ENCODE results near the gene AP4E1.
"Not testable (repeated sequence)": the region's sequence is repeated elsewhere in the genome, so short reads cannot be mapped to it uniquely, and the experiment has no call there.

The AP4E1 gene

GRCh38 chr15:50908209-50909009, at the start of gene AP4E1:
Gene AP4E1 (plus strand): TSS chr15:50908683. CDS start chr15:50908779, 96 bp downstream.
- Histone ChIP-seq H3K4me1 (ENCODE audit: insufficient read depth, low read length) (no peaks in the 10 kb centered on the region), H3K9me3 (ENCODE audit: control insufficient read depth, insufficient read depth, low read length) (no peaks in the 10 kb centered on the region), H3K9ac (ENCODE audit: low read depth, low read length) (peak within 1 kb of the TSS; percentile 70), H3K36me3 (ENCODE audit: insufficient read depth, low read length) (0 out of 2 replicates have a peak, but pooled peaks cover 4% of the 10 kb centered on the region)

DNA sequence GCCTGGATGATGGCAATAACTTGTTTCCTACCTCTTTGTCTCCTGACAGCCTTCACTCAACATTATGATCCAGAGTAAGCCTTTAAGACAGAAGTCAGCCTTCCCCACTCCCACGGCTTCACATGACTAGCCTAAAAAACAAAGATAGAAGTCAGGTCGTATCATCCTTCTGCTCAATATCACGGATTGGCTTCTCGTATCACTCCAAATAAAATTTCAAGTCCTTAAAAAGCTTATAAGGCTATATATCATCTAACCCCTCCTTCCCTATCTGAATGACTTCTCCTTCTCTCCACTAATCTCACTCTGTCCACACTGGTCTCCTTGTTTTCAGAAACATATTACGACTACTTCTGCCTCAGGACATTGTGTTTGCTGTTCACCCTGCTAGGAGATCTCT, 47.7 kb upstream of the AP4E1 start:
- H3K9me3 ChIP-seq (ENCODE audit: control insufficient read depth, insufficient read depth, low read length): no peaks in the 10 kb centered on the region

GRCh38 chr15:50862553-50862952, 45.9 kb upstream of the AP4E1 start:
- Histone ChIP-seq H3K36me3 (ENCODE audit: insufficient read depth, low read length) (no peaks in the 10 kb centered on the region), H3K4me1 (ENCODE audit: insufficient read depth, low read length) (no peaks in the 10 kb centered on the region), H3K9me3 (ENCODE audit: control insufficient read depth, insufficient read depth, low read length) (no peaks in the 10 kb centered on the region), H3K9ac (ENCODE audit: low read depth, low read length) (no peak overlapping the region)

More for the DNA sequence above, 47.7 kb upstream of the AP4E1 start:
- no peaks in the 10 kb centered on the region for H3K4me1 ChIP-seq (ENCODE audit: insufficient read depth, low read length)
- H3K36me3 ChIP-seq (ENCODE audit: insufficient read depth, low read length): no peaks in the 10 kb centered on the region
- no peak overlapping the region for H3K9ac ChIP-seq (ENCODE audit: low read depth, low read length)

DNA sequence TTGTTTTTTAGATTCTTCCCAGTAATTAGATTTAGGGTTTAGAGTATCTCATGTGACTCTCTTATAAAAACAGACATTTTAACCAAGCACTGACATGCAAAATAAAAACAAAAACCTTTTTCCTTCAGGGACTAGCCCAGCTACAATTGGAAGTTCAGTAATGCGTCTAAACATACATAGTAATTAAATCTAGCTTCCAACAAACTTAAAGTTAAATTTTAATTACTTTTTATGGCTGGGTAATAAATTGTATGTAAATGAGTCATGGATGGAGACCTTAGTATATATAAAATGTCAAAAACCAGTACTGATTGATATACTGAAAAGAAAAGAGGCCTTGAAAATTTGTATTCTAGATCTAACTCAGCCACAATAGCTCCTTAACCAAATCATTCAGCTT, 43.6 kb upstream of the AP4E1 start:
- Histone ChIP-seq H3K9ac (ENCODE audit: low read depth, low read length) (no peak overlapping the region), H3K9me3 (ENCODE audit: control insufficient read depth, insufficient read depth, low read length) (no peaks in the 10 kb centered on the region), H3K4me1 (ENCODE audit: insufficient read depth, low read length) (no peaks in the 10 kb centered on the region), H3K36me3 (ENCODE audit: insufficient read depth, low read length) (no peaks in the 10 kb centered on the region)

GRCh38 chr15:50865515-50866353, 42.7 kb upstream of the AP4E1 start:
- H3K9ac ChIP-seq (ENCODE audit: low read depth, low read length): no peak overlapping the region
- no peaks in the 10 kb centered on the region for H3K9me3 ChIP-seq (ENCODE audit: control insufficient read depth, insufficient read depth, low read length)
- no peaks in the 10 kb centered on the region for H3K4me1 ChIP-seq (ENCODE audit: insufficient read depth, low read length)
- no peaks in the 10 kb centered on the region for H3K36me3 ChIP-seq (ENCODE audit: insufficient read depth, low read length)

- Histone ChIP-seq H3K9ac (ENCODE audit: low read depth, low read length) (no peak overlapping the region), H3K36me3 (ENCODE audit: insufficient read depth, low read length) (no peaks in the 10 kb centered on the region), H3K4me1 (ENCODE audit: insufficient read depth, low read length) (no peaks in the 10 kb centered on the region), H3K9me3 (ENCODE audit: control insufficient read depth, insufficient read depth, low read length) (no peaks in the 10 kb centered on the region)
Measured at GRCh38 chr15:50871832-50872231, 36.7 kb upstream of the AP4E1 start.

GRCh38 chr15:50872832-50873426, 35.6 kb upstream of the AP4E1 start:
- H3K4me1 ChIP-seq (ENCODE audit: insufficient read depth, low read length): no peaks in the 10 kb centered on the region
- no peak overlapping the region for H3K9ac ChIP-seq (ENCODE audit: low read depth, low read length)
- no peaks in the 10 kb centered on the region for H3K9me3 ChIP-seq (ENCODE audit: control insufficient read depth, insufficient read depth, low read length)
- H3K36me3 ChIP-seq (ENCODE audit: insufficient read depth, low read length): no peaks in the 10 kb centered on the region

GRCh38 chr15:50873935-50874361, 34.5 kb upstream of the AP4E1 start:
- Histone ChIP-seq H3K4me1 (ENCODE audit: insufficient read depth, low read length) (no peaks in the 10 kb centered on the region), H3K9ac (ENCODE audit: low read depth, low read length) (no peak overlapping the region), H3K36me3 (ENCODE audit: insufficient read depth, low read length) (no peaks in the 10 kb centered on the region), H3K9me3 (ENCODE audit: control insufficient read depth, insufficient read depth, low read length) (no peaks in the 10 kb centered on the region)

DNA sequence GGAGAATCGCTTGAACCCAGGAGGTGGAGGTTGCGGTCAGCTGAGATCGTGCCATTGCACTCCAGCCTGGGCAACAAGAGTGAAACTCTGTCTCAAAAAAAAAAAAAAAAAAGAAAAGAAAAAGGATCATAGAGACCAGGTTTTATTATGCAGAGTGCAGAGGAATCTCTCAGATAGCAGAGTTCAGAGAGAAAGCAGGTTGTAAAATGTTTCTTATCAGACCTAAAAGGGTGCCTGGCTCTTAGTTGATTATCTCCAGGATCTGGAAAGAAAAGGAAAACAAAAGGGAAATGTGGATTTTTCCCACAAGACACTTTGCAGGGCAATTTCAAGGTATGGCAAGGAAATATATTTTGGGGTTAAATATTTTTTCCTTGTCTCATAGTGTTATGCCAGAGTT, 33.2 kb upstream of the AP4E1 start:
- not testable (repeated sequence) for H3K4me1 ChIP-seq (ENCODE audit: insufficient read depth, low read length); H3K9me3 ChIP-seq (ENCODE audit: control insufficient read depth, insufficient read depth, low read length); H3K36me3 ChIP-seq (ENCODE audit: insufficient read depth, low read length); H3K9ac ChIP-seq (ENCODE audit: low read depth, low read length)

DNA sequence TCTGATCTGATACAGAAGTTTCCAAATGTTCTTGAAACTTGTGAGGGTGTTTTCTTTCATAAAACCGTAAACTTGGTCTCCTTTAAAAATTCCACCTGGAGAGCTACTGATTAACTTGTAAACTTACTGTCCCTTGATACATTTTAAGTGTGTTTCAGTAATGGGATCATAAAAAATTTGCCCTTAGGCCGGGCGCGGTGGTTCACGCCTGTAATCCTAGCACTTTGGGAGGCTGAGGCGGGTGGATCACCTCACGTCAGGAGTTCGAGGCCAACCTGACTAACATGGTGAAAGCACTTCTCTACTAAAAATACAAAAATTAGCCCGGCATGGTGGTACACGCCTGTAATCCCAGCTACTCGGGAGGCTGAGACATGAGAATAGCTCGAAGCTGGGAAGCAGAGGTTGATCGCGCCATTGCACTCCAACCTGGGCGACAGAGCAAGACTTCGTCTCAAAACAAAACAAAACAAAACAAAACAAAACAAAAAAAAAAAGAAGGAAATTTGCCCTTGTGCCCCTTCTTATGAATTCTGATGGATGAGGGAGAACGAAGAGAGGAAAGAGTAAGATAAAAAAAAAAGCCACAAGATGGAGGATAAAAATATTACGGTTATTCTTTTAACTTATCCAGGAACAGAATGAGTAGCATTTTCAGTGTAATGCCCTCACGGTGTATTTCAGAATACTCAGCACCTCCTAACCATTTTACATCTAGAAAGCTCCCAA, 32.1 kb upstream of the AP4E1 start:
- H3K9ac ChIP-seq (ENCODE audit: low read depth, low read length): no peak overlapping the region; the same call in 1 of the 2 replicates
- no peaks in the 10 kb centered on the region for H3K9me3 ChIP-seq (ENCODE audit: control insufficient read depth, insufficient read depth, low read length)
- no peaks in the 10 kb centered on the region for H3K36me3 ChIP-seq (ENCODE audit: insufficient read depth, low read length)
- H3K4me1 ChIP-seq (ENCODE audit: insufficient read depth, low read length): peaks cover 13% of the 10 kb centered on the region; the same call in 1 of the 2 replicates

GRCh38 chr15:50876989-50877360, 31.5 kb upstream of the AP4E1 start:
- Histone ChIP-seq H3K9ac (ENCODE audit: low read depth, low read length) (no peak overlapping the region; the same call in 1 of the 2 replicates), H3K4me1 (ENCODE audit: insufficient read depth, low read length) (peaks cover 13% of the 10 kb centered on the region; the same call in 1 of the 2 replicates)

DNA sequence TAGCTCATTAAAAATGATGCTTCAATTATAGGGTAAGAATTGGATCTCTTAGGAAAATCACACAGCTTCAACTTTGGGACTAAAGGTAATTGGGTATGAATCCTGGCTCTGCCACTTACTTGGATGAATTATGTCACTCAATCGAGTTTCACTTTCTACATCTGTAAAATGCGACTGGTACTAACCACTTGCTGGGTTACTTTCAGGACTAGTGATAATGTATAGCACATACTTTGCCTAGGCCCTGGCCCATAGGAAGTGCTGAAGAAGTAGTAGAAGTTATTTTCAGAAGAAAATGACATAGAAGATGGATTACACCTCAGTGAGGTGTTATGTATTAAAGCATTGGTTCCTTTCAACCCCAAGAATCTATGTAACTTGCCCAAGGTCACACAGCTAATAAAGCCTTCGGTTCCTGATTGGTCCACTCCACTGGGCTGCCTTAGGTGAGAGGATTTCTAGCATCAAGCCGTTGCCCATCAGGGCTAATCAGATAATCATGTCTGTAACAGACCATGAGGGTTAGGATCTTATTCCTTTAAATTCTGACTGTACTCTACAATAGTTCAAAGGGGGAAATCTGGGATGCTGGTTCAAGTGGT, 29.4 kb upstream of the AP4E1 start:
- Histone ChIP-seq H3K9me3 (ENCODE audit: control insufficient read depth, insufficient read depth, low read length) (no peaks in the 10 kb centered on the region), H3K9ac (ENCODE audit: low read depth, low read length) (no peak overlapping the region), H3K36me3 (ENCODE audit: insufficient read depth, low read length) (no peaks in the 10 kb centered on the region), H3K4me1 (ENCODE audit: insufficient read depth, low read length) (peaks cover 15% of the 10 kb centered on the region)

More at GRCh38 chr15:50876989-50877360, 31.5 kb upstream of the AP4E1 start:
- Histone ChIP-seq H3K9me3 (ENCODE audit: control insufficient read depth, insufficient read depth, low read length) (no peaks in the 10 kb centered on the region), H3K36me3 (ENCODE audit: insufficient read depth, low read length) (no peaks in the 10 kb centered on the region)

GRCh38 chr15:50880206-50880605, 28.3 kb upstream of the AP4E1 start:
- Histone ChIP-seq H3K9me3 (ENCODE audit: control insufficient read depth, insufficient read depth, low read length) (no peaks in the 10 kb centered on the region), H3K36me3 (ENCODE audit: insufficient read depth, low read length) (no peaks in the 10 kb centered on the region), H3K4me1 (ENCODE audit: insufficient read depth, low read length) (peaks cover 21% of the 10 kb centered on the region), H3K9ac (ENCODE audit: low read depth, low read length) (no peak overlapping the region)
